ENCODE data around the gene NFRKB.

Gene NFRKB

GRCh38 chr11:129895126-129896041 is at the start of gene NFRKB:
Gene NFRKB, minus strand, starts transcription at chr11:129895578. Its CDS starts 2,729 bp downstream, at chr11:129892849.
- DNase-seq (ENCODE audit: low spot score), result peak; percentile 98

- no peak for DNase-seq (ENCODE audit: low spot score)
Measured at GRCh38 chr11:129944696-129945095, 49.3 kb upstream of the NFRKB start.

- DNase-seq (ENCODE audit: low spot score), result no peak
Measured at GRCh38 chr11:129943036-129943435, 47.7 kb upstream of the NFRKB start.

- peak; percentile 51 for DNase-seq (ENCODE audit: low spot score)
Measured at GRCh38 chr11:129939510-129939909, 44.1 kb upstream of the NFRKB start.

GRCh38 chr11:129938764-129939163 is 43.4 kb upstream of the NFRKB start:
- DNase-seq (ENCODE audit: low spot score), result no peak

GRCh38 chr11:129937592-129938238 is 42.3 kb upstream of the NFRKB start:
- DNase-seq (ENCODE audit: low spot score), result no peak

GRCh38 chr11:129935723-129936122 is 40.3 kb upstream of the NFRKB start:
- no peak for DNase-seq (ENCODE audit: low spot score)

GRCh38 chr11:129933891-129934290 is 38.5 kb upstream of the NFRKB start:
- no peak for DNase-seq (ENCODE audit: low spot score)

- no peak for DNase-seq (ENCODE audit: low spot score)
Measured at GRCh38 chr11:129933262-129933661, 37.9 kb upstream of the NFRKB start.

GRCh38 chr11:129932381-129933067 is 37.1 kb upstream of the NFRKB start:
- DNase-seq (ENCODE audit: low spot score), result no peak

GRCh38 chr11:129930743-129931142 is 35.4 kb upstream of the NFRKB start:
- no peak for DNase-seq (ENCODE audit: low spot score)

GRCh38 chr11:129930296-129930695 is 34.9 kb upstream of the NFRKB start:
- DNase-seq (ENCODE audit: low spot score), result no peak

- DNase-seq (ENCODE audit: low spot score), result no peak
Measured at GRCh38 chr11:129929721-129930120, 34.3 kb upstream of the NFRKB start.

GRCh38 chr11:129928923-129929692 is 33.7 kb upstream of the NFRKB start:
- no peak for DNase-seq (ENCODE audit: low spot score)

- no peak for DNase-seq (ENCODE audit: low spot score)
Measured at GRCh38 chr11:129922674-129923073, 27.3 kb upstream of the NFRKB start.

GRCh38 chr11:129918361-129918760 is 23.0 kb upstream of the NFRKB start:
- DNase-seq (ENCODE audit: low spot score), result no peak

- DNase-seq (ENCODE audit: low spot score), result no peak
Measured at GRCh38 chr11:129917231-129917630, 21.9 kb upstream of the NFRKB start.

- DNase-seq (ENCODE audit: low spot score), result no peak
Measured at GRCh38 chr11:129911298-129911697, 15.9 kb upstream of the NFRKB start.

- no peak for DNase-seq (ENCODE audit: low spot score)
Measured at GRCh38 chr11:129910360-129910759, 15.0 kb upstream of the NFRKB start.

- DNase-seq (ENCODE audit: low spot score), result no peak
Measured at GRCh38 chr11:129905402-129905801, 10.0 kb upstream of the NFRKB start.

GRCh38 chr11:129896062-129896461 is 684 bp upstream of the NFRKB start:
- DNase-seq (ENCODE audit: low spot score), result no peak

Measured in germinal center (tissue), 1 donor.